ENCODE results near the gene PARP12.

- TF ChIP-seq CTCF (IDR thresholded peaks at IDR 0.05) (no peak), POLR2A (IDR thresholded peaks at IDR 0.05) (no peak)
These were observed 63.2 kb downstream of the PARP12 start for GRCh38 chr7:139999516-139999915.
